ENCODE results near the gene FCHSD2.

GRCh38 chr11:73145986-73146575 is 4.0 kb upstream of the FCHSD2 start:
- TF ChIP-seq POLR2A (IDR thresholded peaks at IDR 0.05; ENCODE audit: low read depth, low read length) = no peak
- no peak for TF ChIP-seq POLR2AphosphoS5 (IDR thresholded peaks at IDR 0.05; ENCODE audit: low read depth, low read length)
- TF ChIP-seq TAF1 (IDR thresholded peaks at IDR 0.05; ENCODE audit: borderline replicate concordance, low read depth, low read length) = no peak

Data from GM12892 (cell line).